NCI-H2171 treated with DMSO at 0.1 percent for 48 hours (cell line): ENCODE results near the gene KERA.
A peak's percentile ranks its signal among the peaks of the same experiment; 100 is the strongest.

Source experiments
- DNase-seq: peaks from one replicate; lab custom pipeline; 2025; lab: John Stamatoyannopoulos, UW

Gene KERA

GRCh38 chr12:91073426-91073825 is 15.6 kb upstream of the KERA start:
- no peak for DNase-seq

DNA sequence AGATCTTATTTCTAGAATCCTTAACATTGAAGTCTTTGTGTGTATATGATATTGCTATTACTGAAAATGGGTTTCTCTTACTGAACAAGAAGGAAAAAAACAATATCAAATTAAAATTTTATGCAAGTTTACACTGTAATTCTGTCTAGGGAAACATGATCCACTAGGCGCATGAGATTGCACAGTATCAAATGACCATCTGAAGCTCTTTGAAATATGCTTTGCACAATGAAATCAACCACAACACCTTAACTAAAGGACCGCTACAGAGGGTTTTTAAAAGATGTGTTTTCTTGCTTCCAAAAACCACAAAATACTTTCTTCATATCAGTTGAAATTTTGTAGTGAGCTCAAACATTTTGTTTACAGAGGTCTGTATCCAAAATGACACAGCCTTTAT is 15.1 kb upstream of the KERA start:
- peak; percentile 84 for DNase-seq

- no peak for DNase-seq
Observed at GRCh38 chr12:91070936-91071335, 13.1 kb upstream of the KERA start.

GRCh38 chr12:91065396-91065795 is 7.6 kb upstream of the KERA start:
- no peak for DNase-seq

DNA sequence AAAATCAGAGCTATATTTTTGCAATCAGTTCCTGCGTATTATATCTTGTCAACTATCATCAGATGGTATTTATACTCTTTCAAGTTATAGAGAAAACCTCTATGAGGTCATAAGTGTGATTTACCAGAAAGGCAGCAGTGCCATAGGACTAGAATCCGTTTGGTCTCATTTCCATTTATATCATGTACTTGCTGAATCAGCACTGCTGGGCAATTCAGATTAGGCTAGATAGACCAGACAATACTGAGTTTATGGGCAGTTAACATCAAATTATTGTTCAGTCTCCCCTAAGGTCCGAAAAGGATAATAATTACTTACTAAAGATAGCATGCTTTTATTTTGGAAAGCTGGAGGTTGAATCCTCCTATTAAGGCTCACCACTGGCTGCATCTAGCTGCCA is 6.8 kb upstream of the KERA start:
- no peak for DNase-seq

DNA sequence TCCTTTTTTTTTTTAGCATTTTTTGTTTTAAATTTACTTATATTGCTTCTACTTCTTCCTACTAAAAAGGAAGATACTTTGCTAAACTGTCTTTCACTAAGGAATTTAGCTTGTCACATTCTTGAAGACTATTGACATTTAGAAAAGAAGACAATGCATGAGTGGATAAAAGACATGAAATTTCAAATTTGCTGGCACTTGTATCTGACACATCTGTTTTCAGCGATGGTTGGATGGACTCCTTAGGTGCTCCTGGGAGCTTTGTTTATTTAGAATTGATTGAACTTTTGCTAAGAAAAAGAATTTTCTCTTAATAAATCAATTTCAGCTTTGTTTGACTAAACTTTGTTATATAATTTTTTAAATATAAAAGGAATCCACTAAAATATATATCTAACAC is 3.3 kb upstream of the KERA start:
- no peak for DNase-seq

DNA sequence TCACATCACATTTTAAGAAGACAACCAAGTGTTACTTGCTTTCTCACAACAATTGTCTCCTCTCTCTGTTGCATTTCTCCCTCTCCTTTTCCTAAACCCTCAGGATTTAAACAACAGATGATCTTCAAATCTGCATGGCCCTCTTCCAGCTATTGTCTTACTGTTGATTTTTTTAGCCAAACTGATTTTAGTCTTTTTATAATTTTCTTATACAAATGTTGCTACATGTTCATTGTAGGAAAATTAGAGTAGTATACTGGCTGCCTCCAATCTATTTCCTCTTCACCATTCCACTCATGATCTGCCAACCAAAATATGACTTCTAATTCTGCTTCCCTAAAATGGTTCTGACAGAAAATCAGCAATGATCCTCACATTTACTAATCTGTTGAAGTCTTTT is 1.4 kb upstream of the KERA start:
- no peak for DNase-seq

- DNase-seq, result no peak
Observed at GRCh38 chr12:91058786-91059185, 962 bp upstream of the KERA start.

- DNase-seq, result no peak
Observed at GRCh38 chr12:91056488-91056887, 1.3 kb downstream of the KERA start.

DNA sequence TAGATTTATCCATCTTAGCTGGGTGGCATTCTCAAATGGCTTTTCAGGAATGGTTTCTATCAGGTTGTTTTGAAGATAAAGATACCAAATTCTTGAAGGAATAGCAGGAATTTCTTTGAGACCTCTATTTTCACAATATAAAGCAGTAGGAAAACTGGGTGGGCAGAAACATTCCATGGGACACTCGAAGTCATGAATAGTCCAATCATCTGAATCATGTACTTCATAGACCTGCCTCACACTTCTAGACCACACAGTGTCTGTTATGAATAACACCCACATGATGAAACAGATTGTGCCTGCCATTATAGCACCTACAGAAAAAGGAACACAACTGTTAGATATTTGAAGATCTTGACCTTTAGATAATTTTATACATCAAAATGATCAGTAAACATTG is 1.8 kb downstream of the KERA start:
- DNase-seq, result no peak

DNA sequence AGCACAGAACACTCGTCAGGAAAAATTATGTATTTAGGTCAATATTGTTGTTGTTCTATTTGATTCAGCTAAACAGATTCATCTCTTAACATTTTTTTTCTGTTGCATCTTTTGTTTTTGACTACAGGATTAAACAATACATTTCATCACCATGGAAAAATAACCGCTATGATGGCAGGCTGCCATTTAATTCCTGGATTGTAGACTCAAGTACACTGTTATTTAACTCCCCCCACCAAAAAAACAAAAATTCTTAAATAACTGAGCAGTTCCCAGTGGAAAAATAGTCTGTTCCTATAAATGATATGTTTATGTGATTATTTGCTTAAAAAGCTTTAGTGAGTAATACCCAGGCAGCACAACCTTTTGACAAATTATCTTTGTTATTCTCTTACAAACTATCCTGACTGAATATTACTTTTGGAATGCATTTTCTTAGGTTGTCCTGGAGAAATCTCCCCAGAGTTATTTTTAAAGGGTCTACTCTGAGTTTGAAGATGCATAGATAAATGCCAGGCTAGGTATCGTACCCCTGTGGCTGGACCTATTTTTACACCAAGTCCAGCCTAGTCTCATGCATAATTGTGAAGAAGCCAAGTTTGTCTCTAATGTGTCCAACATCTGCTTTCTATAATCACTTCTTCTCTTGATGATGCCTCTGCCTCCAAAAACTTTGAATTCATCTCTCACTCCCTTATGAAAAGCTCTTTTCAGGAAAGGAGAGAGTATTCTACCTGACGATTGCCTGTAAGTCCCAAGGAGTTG is 3.7 kb downstream of the KERA start:
- DNase-seq, result peak; percentile 57

- no peak for DNase-seq
Observed at GRCh38 chr12:91052026-91052425, 5.8 kb downstream of the KERA start.

- no peak for DNase-seq
Observed at GRCh38 chr12:91044586-91044985, 13.2 kb downstream of the KERA start.

- peak; percentile 94 for DNase-seq
Observed at GRCh38 chr12:91043408-91043807, 14.4 kb downstream of the KERA start.

DNA sequence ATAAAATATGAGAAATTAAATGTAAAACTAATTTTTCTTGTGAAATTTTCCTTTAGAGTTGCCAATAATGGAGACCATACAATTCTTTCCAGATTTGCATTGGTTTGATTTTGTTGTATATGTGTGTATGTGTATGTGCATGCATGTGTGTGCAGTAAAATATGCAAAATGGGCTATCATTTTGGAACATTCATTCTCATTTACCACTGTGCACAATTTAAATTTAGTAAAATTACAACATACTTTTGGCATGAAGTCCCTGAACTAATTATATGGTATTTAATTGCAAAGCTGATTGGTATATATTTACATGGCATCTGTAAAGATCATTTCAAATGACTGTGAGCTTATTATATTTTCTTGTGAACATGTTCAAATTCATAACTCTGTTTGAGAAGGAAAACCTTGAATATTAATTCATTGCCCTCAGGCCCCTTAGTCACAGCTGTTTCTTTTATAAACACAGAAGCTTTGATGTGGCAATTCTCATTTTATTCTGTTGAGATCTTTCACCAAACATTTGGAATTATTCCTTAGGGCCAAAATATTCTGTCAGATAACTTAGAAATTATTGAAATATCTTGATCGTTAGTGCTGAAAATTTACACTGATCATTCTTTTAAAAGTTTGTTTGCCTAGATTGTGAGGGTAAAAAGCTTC is 17.6 kb downstream of the KERA start:
- no peak for DNase-seq

DNA sequence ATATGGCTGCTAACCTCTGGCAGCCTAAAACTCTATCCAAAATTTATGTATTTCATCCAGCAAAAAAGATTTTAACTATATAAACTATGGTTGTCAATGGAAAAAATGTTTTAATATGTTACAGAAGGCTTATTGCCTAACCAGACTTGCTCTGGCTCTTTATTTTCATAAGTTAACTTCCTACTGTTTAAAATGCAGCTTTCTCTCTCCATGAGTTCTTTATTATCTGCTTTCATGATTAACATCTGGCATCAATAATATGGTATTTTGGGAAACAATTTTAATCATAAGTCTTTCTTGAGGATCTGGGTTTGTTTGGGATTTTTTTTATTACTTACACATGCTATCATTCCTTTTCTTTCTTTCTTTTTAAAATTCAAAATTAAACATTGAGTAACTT is 20.5 kb downstream of the KERA start:
- DNase-seq, result no peak

- DNase-seq, result no peak
Observed at GRCh38 chr12:91033251-91033650, 24.6 kb downstream of the KERA start.

- DNase-seq, result no peak
Observed at GRCh38 chr12:91023326-91024004, 34.4 kb downstream of the KERA start.

GRCh38 chr12:91021076-91021475 is 36.7 kb downstream of the KERA start:
- DNase-seq, result no peak

GRCh38 chr12:91019455-91019854 is 38.4 kb downstream of the KERA start:
- no peak for DNase-seq

DNA sequence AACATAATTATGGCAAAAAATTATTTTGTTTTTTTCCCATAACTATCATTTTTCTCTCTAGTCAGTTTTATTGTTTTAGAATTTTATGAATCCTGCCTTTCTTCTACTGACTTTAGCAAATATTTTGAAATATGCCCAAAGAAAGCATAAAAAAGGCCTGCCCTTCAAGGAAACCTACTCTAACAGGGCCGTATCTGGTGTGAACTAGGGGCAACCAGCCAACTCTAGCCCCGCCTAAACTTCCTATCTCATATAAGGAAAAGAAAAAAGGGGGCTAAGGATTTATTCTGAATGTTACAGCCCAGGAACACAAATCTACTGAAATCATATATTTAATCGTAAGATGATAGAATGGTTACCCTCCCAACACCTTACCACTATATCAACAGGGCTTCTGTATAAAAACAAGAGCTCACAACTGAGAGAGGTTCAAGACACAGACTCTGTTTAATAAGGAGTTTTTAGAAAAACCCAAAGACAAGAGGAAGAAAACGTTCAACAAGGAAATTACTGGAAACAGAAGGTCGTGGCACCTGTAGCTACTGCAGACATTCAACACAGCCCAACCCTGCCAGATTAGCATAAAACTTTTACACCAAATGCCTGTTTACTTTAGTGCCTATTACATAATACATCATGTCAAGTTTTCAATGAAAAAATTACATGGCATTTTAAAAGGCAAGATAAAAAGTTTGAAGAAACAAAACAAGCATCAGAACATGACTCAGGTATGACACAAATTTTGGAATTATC is 40.1 kb downstream of the KERA start:
- DNase-seq, result no peak

GRCh38 chr12:91017043-91017442 is 40.8 kb downstream of the KERA start:
- DNase-seq, result no peak
